Measurements from ENCODE around the gene COMP. TPM values are rescaled to one million over a fixed set of nuclear protein-coding genes. Genes with fewer than 3 reads are reported as not detected.
"Not testable (repeated sequence)": the region's sequence is repeated elsewhere in the genome, so short reads cannot be mapped to it uniquely, and the experiment has no call there.

Gene COMP
- not detected in 2 replicates for total RNA-seq (2014; rRNA removed; shearing (Covaris generic))

DNA sequence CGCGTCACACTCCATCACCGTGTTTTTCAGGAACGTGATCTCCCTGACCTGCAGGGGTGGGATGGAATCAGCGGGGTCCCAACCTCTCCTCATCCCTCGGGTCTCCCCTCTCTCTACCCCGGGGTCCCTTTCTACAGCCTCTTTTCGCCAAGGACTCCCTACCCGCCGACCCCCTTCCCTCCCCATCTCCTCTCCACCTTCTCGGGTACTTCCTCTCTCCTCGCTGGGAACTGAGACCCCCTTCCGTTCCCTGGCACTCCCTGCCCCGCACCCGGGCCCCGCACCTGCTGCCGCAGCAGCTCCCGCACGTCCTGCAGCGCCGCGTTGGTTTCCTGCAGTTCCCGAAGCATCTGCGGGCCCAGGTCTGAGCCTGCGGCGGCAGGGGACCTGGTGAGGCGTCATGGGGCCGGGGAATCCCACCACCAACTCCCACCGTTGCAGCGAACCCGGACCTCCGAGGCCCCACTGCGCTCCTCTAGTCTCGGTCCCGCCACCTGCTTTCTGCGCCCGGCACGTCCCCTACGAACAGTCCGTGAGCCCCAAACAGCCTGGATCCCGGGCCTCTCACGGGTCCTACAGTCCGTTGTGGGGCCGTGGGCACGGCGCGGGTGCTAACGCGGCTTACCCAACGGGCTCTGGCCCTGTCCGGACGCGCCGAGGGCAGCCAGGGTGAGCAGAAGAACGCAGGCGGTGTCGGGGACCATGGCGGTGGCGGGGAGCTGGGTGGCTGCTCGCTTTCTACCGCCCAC, at the start of gene COMP:
Gene COMP (minus strand): TSS at position 740 of the 749 bp plus-strand sequence. CDS start 36 bp downstream, at position 704.
- no peak for DNase-seq
- peaks cover 13% of the 10 kb centered on the region for H3K27me3 ChIP-seq

DNA sequence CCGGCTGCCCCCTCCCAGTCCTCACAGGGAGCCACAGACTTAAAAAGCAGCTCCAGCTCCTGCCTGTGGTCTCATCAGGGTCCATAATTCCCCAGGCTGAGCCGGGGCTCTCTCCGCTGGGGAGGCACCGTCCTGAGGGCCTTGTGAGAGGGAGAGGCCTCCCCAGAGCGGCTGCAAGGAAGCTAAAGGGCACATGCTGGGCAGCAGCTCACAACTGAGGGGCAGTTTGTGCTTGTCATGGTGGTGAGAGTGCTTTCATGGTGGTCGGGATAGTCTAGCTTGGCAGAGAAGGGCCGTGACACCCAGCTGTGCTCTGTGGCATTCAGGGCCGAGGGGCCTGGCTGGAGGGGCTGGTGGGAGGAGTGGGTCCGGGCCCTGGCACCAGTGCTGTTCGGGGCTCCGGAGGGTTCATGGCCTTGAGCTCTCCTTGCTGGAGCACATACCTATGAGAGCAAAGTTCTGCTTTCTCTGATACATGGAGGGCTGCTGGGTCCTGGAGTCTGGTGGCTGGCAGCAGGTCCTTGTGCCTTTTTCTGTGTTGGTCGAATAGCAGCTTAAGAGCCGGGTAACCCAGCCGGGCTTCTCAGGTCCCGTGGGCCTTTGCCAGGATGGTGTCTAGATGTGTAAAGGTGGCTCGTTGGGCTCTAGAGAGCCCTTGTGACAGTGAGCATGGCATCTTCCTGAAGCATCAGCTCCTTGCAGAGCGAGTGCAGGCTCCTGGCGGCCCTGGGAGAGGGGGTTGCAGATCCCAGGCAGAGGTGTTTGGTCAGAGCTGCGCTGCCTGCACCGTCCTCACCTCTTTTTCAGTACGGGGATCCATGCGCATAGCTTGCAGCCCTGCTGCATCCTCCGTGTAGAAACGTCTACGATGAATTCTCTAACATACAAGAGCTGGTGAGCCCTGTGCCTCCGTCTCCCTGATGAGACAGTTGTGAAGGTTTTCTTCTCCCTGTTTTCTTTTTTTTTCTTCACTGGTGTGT, 49.5 kb upstream of the COMP start:
- H3K27me3 ChIP-seq = no peaks in the 10 kb centered on the region
- no peak overlapping the region for H3K27ac ChIP-seq
- peaks cover 8% of the 10 kb centered on the region; the same call in 1 of the 2 replicates for H3K36me3 ChIP-seq
- peaks cover 11% of the 10 kb centered on the region for H3K4me1 ChIP-seq
- H3K9me3 ChIP-seq (replicated peaks) = no peaks in the 10 kb centered on the region
- H3K4me3 ChIP-seq = no peak overlapping the region
- DNase-seq = no peak

More for the DNA sequence above, at the start of gene COMP:
- H3K9me3 ChIP-seq (replicated peaks) = no peaks in the 10 kb centered on the region
- H3K27ac ChIP-seq = no peak within 1 kb of the TSS
- H3K4me3 ChIP-seq = no peak within 1 kb of the TSS
- no peaks in the 10 kb centered on the region for H3K4me1 ChIP-seq
- no peaks in the 10 kb centered on the region for H3K36me3 ChIP-seq

DNA sequence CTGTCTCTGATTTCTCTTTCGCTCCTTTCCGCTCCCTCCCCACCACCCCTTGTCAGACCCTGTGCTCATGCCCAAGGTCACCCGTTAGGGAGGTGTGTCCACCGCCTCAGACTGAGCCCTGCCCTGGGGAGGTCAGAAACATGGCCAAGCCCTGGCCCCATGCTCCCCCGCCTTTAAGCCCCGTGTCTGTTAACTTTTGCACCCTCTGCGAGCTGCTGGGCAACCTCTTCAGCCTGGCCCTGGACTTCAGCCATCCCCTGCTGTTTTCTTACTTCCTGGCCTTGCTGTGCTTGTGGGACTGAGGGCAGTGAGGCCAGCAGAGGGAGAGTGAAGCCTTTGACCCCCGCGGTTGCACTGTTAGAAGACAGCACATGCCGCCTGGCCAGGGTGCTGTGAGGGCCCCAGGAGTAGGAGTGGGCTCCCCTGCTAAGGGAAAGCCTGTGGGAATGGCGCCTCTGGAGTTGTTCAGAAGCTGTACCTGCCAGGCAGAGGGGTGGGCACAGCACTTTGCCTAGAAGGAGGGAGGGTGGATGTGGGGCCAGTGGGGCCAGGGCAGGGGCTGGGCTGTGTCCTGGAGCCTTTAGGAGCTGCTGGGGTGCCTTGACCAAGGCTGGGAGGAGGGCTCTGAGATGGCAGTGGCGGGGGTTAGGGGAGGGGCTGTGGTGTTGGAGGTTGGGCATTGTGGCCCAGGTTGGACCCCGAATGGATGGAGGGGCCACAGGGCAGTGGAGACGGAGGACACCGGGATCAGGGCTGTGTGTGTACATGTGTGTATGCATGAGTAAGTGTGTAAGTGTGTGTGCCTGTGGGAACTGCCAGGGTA, 48.6 kb upstream of the COMP start:
- peaks cover 11% of the 10 kb centered on the region for H3K4me1 ChIP-seq
- DNase-seq = no peak
- H3K4me3 ChIP-seq = no peak overlapping the region
- H3K36me3 ChIP-seq = peaks cover 16% of the 10 kb centered on the region; the same call in 1 of the 2 replicates
- no peaks in the 10 kb centered on the region for H3K27me3 ChIP-seq
- H3K27ac ChIP-seq = no peak overlapping the region
- H3K9me3 ChIP-seq (replicated peaks) = no peaks in the 10 kb centered on the region

DNA sequence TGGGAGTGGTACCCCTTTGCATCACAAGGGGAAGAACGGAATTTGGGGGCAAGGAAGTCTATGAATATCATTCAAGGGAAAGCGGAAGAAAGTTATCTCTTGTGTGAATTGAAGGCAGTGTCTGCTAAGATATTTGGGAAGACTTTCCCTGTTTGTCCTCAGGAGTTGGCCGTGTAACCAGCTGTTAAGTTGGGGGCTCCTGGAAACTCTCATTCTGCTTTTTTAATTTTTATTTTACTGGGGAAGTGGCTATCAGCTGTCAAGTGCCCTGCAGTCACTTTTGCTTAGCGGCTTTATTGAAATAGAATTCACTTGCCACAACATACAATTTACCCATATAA, 43.5 kb upstream of the COMP start:
- no peaks in the 10 kb centered on the region for H3K9me3 ChIP-seq (replicated peaks)
- H3K36me3 ChIP-seq = peaks cover 21% of the 10 kb centered on the region; the same call in 1 of the 2 replicates
- H3K4me1 ChIP-seq = peaks cover 6% of the 10 kb centered on the region; the same call in 1 of the 2 replicates
- no peaks in the 10 kb centered on the region for H3K27me3 ChIP-seq
- no peak overlapping the region for H3K27ac ChIP-seq
- no peak overlapping the region for H3K4me3 ChIP-seq
- DNase-seq = no peak

DNA sequence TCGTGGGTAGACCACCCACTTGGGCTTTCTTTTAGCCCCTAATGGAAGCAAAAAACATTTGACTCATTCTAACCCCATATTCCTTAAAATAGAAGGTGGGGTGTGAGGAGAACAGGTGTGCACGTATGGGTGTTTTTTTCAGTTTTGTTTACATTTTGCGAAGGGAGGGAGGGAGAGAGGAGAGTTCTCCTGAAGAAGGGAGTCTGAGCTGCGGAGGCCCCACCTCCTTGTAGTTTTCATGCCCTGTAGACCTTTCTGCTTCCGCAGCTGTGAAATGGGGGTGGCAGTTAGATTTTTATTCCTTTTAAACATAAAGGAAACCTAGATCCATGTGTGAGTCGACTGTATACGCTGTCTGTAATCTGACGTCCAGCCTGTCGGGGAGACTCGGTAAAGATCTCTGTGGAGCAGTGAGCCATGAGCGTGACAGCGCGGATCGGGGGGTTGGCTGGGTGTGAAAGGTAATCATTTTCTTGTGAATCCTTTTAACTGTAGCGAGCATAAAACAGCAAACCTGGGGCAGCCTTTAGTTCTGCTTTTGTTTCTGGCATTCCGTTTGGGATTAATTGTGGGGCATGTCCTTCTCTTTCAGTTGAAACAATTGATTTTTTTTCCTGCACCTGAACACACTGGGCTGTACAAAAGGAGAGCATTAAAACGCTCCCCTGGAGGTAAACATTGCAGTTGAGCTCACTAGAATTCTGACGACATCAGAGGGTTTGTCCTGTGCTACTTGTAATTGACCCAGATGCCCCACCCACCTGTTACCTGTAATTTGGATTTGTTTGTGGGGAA, 42.9 kb upstream of the COMP start:
- H3K4me1 ChIP-seq = peaks cover 6% of the 10 kb centered on the region; the same call in 1 of the 2 replicates
- DNase-seq = no peak
- H3K36me3 ChIP-seq = peaks cover 21% of the 10 kb centered on the region; the same call in 1 of the 2 replicates
- no peak overlapping the region for H3K27ac ChIP-seq
- no peaks in the 10 kb centered on the region for H3K9me3 ChIP-seq (replicated peaks)
- H3K27me3 ChIP-seq = no peaks in the 10 kb centered on the region
- H3K4me3 ChIP-seq = no peak overlapping the region

DNA sequence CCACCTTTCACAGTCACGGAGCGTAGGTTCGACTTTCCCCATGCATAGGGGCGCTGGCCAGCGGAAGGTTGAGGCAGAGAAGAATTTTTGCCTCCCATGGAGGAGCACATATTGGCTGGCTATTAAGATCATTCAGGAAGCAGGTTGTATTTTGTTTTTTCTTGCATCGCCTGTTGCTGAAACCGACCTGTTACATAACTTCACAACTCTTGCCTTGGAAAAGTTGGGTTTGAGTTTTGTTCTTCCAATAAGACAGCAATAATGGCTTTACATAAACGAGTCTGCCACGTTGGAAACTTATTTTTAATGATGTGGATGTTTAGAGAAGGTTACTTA, 42.0 kb upstream of the COMP start:
- H3K4me1 ChIP-seq = peaks cover 6% of the 10 kb centered on the region; the same call in 1 of the 2 replicates
- H3K27ac ChIP-seq = no peak overlapping the region
- H3K27me3 ChIP-seq = no peaks in the 10 kb centered on the region
- H3K9me3 ChIP-seq (replicated peaks) = no peaks in the 10 kb centered on the region
- peaks cover 21% of the 10 kb centered on the region; the same call in 1 of the 2 replicates for H3K36me3 ChIP-seq
- H3K4me3 ChIP-seq = peak overlapping the region; percentile 86
- no peak for DNase-seq

DNA sequence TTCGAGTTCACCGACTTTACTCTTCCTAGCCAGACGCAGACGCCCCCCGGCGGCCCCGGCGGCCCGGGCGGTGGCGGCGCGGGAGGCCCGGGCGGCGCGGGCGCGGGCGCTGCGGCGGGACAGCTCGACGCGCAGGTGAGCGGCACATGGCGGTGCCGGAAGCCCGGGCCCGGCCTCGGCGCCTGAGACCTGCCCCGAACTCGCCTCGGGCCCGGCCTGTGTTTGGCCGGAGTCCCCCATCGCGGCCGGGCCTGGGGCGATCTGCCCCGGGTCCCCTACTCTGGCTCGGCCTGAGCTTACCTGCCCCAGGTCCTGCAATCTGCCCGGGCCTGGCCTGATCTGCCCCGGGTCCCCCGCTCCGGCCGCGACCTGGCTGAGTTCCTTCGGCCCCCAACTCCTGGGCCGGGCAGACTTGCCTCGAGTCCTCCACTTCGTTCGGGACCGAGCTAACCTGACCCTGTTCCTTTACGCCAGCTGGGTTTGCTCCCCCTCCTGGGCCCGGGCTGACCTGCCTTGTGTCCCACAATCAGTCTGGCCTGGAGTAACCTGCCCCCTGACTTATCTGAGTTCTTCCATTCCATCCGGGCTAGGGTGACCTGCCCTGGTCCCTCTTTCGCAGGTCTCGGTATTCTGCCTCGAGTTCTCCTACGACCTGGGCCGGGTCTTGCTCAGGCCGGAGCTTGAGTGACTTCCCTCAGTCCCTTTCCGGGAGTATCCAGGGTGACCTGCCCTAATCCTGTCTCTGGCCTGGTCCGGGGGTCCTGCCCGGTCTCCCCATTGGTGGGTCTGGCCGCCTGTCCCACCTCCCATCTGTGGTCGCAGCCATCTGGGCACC, 41.4 kb upstream of the COMP start:
- no peaks in the 10 kb centered on the region for H3K27me3 ChIP-seq
- H3K4me1 ChIP-seq = peaks cover 6% of the 10 kb centered on the region; the same call in 1 of the 2 replicates
- H3K36me3 ChIP-seq = peaks cover 21% of the 10 kb centered on the region; the same call in 1 of the 2 replicates
- H3K27ac ChIP-seq = no peak overlapping the region; the same call in 1 of the 2 replicates
- DNase-seq = peak in 1 of 2 experiments; percentile 28
- no peaks in the 10 kb centered on the region for H3K9me3 ChIP-seq (replicated peaks)
- H3K4me3 ChIP-seq = peak overlapping the region; percentile 86

DNA sequence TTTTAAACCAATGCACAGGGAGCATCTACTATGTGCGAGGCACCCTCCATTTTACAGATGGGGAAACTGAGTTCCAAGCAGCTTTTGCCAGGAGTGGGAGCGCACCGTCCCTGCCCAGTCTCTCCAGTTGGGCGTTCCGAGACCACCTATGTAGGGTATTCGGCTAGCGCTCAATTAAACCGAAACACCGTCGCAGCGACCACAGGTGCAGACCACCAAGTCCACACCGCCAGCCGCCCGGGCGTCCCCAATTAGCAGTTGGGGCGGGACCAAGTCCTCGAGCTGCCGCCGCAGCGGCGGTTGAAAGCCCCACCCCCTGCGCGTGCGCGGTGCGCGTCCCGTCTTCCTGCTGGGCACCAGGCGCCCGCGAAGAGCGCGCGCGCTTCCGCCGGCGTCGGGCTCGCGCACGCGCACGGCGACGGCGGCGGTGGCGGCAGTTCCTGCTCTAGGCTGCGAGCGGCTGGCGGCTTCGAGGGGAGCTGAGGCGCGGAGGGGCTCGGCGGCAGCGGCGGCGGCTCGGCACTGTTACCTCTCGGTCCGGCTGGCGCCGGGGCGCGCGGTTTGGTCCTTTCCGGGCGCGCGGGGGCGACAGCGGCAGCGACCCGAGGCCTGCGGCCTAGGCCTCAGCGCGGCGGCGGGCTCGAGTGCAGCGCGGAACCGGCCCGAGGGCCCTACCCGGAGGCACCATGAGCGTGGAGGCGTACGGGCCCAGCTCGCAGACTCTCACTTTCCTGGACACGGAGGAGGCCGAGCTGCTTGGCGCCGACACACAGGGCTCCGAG, 40.6 kb upstream of the COMP start, which contains the start of gene UPF1:
Gene UPF1 (plus strand): TSS at position 436 of the 782 bp plus-strand sequence. CDS start 251 bp downstream, at position 687.
- H3K4me1 ChIP-seq = peaks cover 6% of the 10 kb centered on the region; the same call in 1 of the 2 replicates
- peak; percentile 94 to 96 for DNase-seq
- H3K9me3 ChIP-seq (replicated peaks) = no peaks in the 10 kb centered on the region
- peak within 1 kb of the TSS; percentile 86 for H3K4me3 ChIP-seq
- no peak within 1 kb of the TSS; the same call in 1 of the 2 replicates for H3K27ac ChIP-seq
- peaks cover 18% of the 10 kb centered on the region; the same call in 1 of the 2 replicates for H3K36me3 ChIP-seq
- no peaks in the 10 kb centered on the region for H3K27me3 ChIP-seq

DNA sequence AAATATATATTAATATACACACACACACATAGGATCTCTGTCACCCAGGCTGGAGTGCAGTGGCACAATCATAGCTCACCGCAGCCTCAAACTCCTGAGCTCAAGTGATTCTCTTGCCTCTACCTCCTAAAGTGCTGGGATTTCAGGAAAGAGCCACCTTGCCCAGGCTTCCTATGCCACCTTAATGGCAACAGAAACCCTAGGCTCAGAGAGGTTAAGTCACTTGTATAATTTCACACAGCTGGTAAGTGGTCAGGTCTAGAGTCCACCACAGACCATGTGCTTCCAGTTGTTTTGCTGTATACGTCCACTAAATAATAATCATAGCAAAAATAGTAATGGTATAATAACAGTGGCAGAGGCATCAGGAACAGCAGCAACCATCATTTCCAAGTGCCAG, 39.4 kb upstream of the COMP start:
- DNase-seq = no peak
- no peaks in the 10 kb centered on the region for H3K27me3 ChIP-seq
- H3K9me3 ChIP-seq (replicated peaks) = no peaks in the 10 kb centered on the region
- H3K4me1 ChIP-seq = peaks cover 6% of the 10 kb centered on the region; the same call in 1 of the 2 replicates
- no peak overlapping the region for H3K27ac ChIP-seq
- H3K4me3 ChIP-seq = no peak overlapping the region
- peaks cover 12% of the 10 kb centered on the region; the same call in 1 of the 2 replicates for H3K36me3 ChIP-seq

DNA sequence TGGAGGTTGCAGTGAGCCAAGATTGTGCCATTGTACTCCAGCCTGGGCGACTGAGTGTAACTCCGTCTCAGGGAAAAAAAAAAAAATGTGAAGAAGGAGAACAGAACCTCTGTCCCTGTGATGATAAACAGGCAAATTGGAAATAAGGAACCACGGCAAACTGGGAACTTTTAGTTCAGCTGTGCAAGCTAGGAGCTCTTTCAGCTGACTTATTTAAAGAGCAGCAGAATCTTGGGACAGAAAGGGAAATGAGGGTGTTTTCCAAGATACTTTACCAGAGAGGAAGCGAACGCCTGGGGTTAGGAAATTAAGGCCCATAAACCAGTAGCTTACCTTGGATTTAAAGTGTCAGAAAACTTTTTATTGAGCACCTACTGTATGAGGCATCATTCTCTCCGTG, 37.7 kb upstream of the COMP start:
- H3K4me3 ChIP-seq = no peak overlapping the region

DNA sequence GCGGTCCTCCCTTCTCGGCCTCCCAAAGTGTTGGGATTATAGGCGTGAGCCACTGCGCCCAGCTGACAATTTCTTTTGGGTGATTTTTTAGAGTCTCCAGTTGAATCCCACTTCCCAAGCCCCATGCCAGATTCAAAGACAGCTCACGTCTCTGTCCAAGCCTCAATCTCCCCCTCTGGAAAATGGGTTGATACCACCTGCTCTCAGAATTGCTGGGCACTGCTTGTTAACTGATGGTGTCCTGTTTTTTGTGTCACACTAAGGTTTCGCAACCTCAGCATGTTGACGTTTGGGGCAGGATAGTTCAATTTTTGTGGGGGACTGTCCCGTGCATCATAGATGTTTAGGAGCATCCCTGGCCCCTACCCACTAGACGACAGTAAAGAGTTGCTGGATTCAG, 26.5 kb upstream of the COMP start:
- no peak overlapping the region for H3K4me3 ChIP-seq
- H3K36me3 ChIP-seq = no peaks in the 10 kb centered on the region
- H3K27ac ChIP-seq = no peak overlapping the region
- no peak for DNase-seq
- H3K9me3 ChIP-seq (replicated peaks) = no peaks in the 10 kb centered on the region
- H3K27me3 ChIP-seq = peaks cover 9% of the 10 kb centered on the region; the same call in 1 of the 2 replicates
- no peaks in the 10 kb centered on the region for H3K4me1 ChIP-seq

More for the DNA sequence above, 37.7 kb upstream of the COMP start:
- H3K36me3 ChIP-seq = peaks cover 2% of the 10 kb centered on the region; the same call in 1 of the 2 replicates
- H3K27ac ChIP-seq = no peak overlapping the region
- H3K9me3 ChIP-seq (replicated peaks) = no peaks in the 10 kb centered on the region
- H3K4me1 ChIP-seq = peaks cover 3% of the 10 kb centered on the region; the same call in 1 of the 2 replicates
- H3K27me3 ChIP-seq = no peaks in the 10 kb centered on the region
- no peak for DNase-seq

DNA sequence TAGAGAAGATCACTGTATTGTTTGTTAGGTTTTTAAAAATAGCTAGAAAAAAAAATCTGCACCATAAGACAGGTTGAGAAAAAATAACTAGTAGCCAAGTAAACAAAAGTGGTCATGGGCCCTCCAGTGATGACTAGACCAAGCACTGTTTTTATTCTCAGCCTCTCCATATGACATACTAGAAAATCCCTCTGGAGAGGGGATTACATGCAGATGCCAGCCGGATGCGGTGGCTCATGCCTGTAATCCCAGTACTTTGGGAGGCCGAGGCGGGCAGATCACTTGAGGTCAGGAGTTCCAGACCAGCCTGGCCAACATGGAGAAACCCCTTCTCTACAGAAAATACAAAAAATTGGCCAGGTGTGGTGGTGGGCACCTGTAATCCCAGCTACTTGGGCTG, 25.5 kb upstream of the COMP start:
- peak in 1 of 2 experiments; percentile 42 for DNase-seq
- H3K36me3 ChIP-seq; H3K9me3 ChIP-seq (replicated peaks); H3K4me1 ChIP-seq; H3K27ac ChIP-seq; H3K27me3 ChIP-seq; H3K4me3 ChIP-seq: not testable (repeated sequence)
